ENCODE measurements around the gene TRMT11. TPM values are rescaled to one million over a fixed set of nuclear protein-coding genes. Genes with fewer than 3 reads are reported as not detected.

TRMT11 gene
- total RNA-seq, 1 donor from 2014 or later: 27.7 TPM

- peak; percentile 98 for TF ChIP-seq CTCF (IDR thresholded peaks at IDR 0.05; ENCODE audit: partially characterized antibody, unreplicated experiment)
- Mint-ChIP-seq H3K27ac (ENCODE audit: unreplicated experiment) (peak within 1 kb of the TSS; percentile 22), H3K4me1 (ENCODE audit: low read depth, unreplicated experiment) (peaks cover 1% of the 10 kb centered on the region), H3K9me3 (ENCODE audit: unreplicated experiment) (peaks cover 2% of the 10 kb centered on the region), H3K4me3 (ENCODE audit: unreplicated experiment) (no peak within 1 kb of the TSS), H3K27me3 (ENCODE audit: unreplicated experiment) (peaks cover 3% of the 10 kb centered on the region), H3K36me3 (ENCODE audit: unreplicated experiment) (peaks cover 7% of the 10 kb centered on the region)
- peak; percentile 99 for DNase-seq
Measured at GRCh38 chr6:125956506-125957390, 29.6 kb upstream of the TRMT11 start, which contains the start of gene HINT3. TSS of gene HINT3 (plus strand) at chr6:125956770. CDS start at chr6:125956978, 208 bp downstream.

DNA sequence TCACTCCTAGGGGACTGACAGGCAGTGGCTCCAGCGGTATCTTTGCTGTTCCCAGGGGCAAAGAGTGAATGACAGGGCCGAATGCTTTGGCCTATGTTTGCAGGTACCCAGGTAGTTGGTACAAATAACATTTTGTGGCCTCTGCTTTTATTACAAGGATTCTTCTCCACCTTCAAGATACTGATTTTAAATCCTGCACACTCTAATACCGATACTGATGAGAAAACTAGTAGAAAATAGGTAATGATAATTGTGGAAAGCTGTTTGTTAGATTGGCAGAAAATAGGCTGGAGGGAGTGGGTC, 29.0 kb upstream of the TRMT11 start:
- no peak for DNase-seq
- no peak for TF ChIP-seq CTCF (IDR thresholded peaks at IDR 0.05; ENCODE audit: partially characterized antibody, unreplicated experiment)
- Mint-ChIP-seq H3K27ac (ENCODE audit: unreplicated experiment) (no peak overlapping the region), H3K36me3 (ENCODE audit: unreplicated experiment) (peaks cover 2% of the 10 kb centered on the region), H3K4me3 (ENCODE audit: unreplicated experiment) (no peak overlapping the region), H3K4me1 (ENCODE audit: low read depth, unreplicated experiment) (peaks cover 2% of the 10 kb centered on the region), H3K9me3 (ENCODE audit: unreplicated experiment) (peaks cover under 1% of the 10 kb centered on the region), H3K27me3 (ENCODE audit: unreplicated experiment) (no peaks in the 10 kb centered on the region)

- TF ChIP-seq CTCF (IDR thresholded peaks at IDR 0.05; ENCODE audit: partially characterized antibody, unreplicated experiment): no peak
- H3K27ac Mint-ChIP-seq (ENCODE audit: unreplicated experiment): no peak overlapping the region
- peaks cover 6% of the 10 kb centered on the region for H3K4me1 Mint-ChIP-seq (ENCODE audit: low read depth, unreplicated experiment)
- no peaks in the 10 kb centered on the region for H3K36me3 Mint-ChIP-seq (ENCODE audit: unreplicated experiment)
- H3K4me3 Mint-ChIP-seq (ENCODE audit: unreplicated experiment): no peak overlapping the region
- no peaks in the 10 kb centered on the region for H3K27me3 Mint-ChIP-seq (ENCODE audit: unreplicated experiment)
- no peaks in the 10 kb centered on the region for H3K9me3 Mint-ChIP-seq (ENCODE audit: unreplicated experiment)
- no peak for DNase-seq
Measured at GRCh38 chr6:125957845-125958244, 28.5 kb upstream of the TRMT11 start.

- Mint-ChIP-seq H3K4me1 (ENCODE audit: low read depth, unreplicated experiment) (peaks cover 9% of the 10 kb centered on the region), H3K27me3 (ENCODE audit: unreplicated experiment) (no peaks in the 10 kb centered on the region), H3K9me3 (ENCODE audit: unreplicated experiment) (no peaks in the 10 kb centered on the region), H3K36me3 (ENCODE audit: unreplicated experiment) (no peaks in the 10 kb centered on the region), H3K27ac (ENCODE audit: unreplicated experiment) (no peak overlapping the region), H3K4me3 (ENCODE audit: unreplicated experiment) (no peak overlapping the region)
- no peak for DNase-seq
- no peak for TF ChIP-seq CTCF (IDR thresholded peaks at IDR 0.05; ENCODE audit: partially characterized antibody, unreplicated experiment)
Measured at GRCh38 chr6:125959041-125959440, 27.3 kb upstream of the TRMT11 start.

- no peaks in the 10 kb centered on the region for H3K27me3 Mint-ChIP-seq (ENCODE audit: unreplicated experiment)
- peaks cover 9% of the 10 kb centered on the region for H3K4me1 Mint-ChIP-seq (ENCODE audit: low read depth, unreplicated experiment)
- TF ChIP-seq CTCF (IDR thresholded peaks at IDR 0.05; ENCODE audit: partially characterized antibody, unreplicated experiment): no peak
- H3K9me3 Mint-ChIP-seq (ENCODE audit: unreplicated experiment): peaks cover 1% of the 10 kb centered on the region
- no peak overlapping the region for H3K4me3 Mint-ChIP-seq (ENCODE audit: unreplicated experiment)
- no peak overlapping the region for H3K27ac Mint-ChIP-seq (ENCODE audit: unreplicated experiment)
- H3K36me3 Mint-ChIP-seq (ENCODE audit: unreplicated experiment): no peaks in the 10 kb centered on the region
- no peak for DNase-seq
Measured at GRCh38 chr6:125961117-125961516, 25.2 kb upstream of the TRMT11 start.

Measured in glutamatergic neuron (in vitro differentiated cells).